LNCaP clone FGC (cell line): Measurements from ENCODE around the gene INTS6L.

ENCODE experiments used
- DNase-seq: peaks from one replicate; pipeline ENCODE4 v3.0.0-alpha.2; 2011; ENCODE audit warnings: low read depth
- H3K4me3 ChIP-seq: 2 replicates; pipeline ENCODE4 v1.5.1; 2011; ENCODE audit warnings: mild to moderate bottlenecking, low read depth, low read length, control low read depth
- TF ChIP-seq, protein P1 (sequence below): IDR thresholded peaks from 2 replicates; pipeline ENCODE4 v1.5.1; 2012; ENCODE audit warnings: mild to moderate bottlenecking; ENCODE audit not compliant: control insufficient read depth, insufficient read depth; ENCODE audit errors: extremely low read depth

INTS6L gene

DNA sequence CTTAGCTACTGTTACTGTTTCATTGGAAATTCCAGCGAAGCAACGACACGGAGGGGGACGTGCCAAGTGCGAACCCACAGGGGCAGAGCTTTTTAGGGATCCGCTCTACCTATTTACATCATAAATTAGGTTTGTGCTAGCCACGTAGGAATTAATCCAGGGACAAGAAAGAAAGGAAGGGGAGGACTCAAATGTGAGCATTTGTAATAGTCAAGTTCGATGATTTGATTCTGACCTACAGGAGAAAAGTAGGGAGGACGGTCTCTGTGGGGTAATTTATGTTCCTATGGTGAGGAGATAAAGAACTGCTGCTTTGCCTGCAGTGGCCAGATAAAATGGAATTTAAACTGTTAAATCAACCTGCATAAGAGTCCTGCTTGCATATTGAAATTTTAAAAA is 1.7 kb downstream of the INTS6L start:
- no peak for DNase-seq
- TF ChIP-seq, protein P1, sequence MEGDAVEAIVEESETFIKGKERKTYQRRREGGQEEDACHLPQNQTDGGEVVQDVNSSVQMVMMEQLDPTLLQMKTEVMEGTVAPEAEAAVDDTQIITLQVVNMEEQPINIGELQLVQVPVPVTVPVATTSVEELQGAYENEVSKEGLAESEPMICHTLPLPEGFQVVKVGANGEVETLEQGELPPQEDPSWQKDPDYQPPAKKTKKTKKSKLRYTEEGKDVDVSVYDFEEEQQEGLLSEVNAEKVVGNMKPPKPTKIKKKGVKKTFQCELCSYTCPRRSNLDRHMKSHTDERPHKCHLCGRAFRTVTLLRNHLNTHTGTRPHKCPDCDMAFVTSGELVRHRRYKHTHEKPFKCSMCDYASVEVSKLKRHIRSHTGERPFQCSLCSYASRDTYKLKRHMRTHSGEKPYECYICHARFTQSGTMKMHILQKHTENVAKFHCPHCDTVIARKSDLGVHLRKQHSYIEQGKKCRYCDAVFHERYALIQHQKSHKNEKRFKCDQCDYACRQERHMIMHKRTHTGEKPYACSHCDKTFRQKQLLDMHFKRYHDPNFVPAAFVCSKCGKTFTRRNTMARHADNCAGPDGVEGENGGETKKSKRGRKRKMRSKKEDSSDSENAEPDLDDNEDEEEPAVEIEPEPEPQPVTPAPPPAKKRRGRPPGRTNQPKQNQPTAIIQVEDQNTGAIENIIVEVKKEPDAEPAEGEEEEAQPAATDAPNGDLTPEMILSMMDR, result no peak
- H3K4me3 ChIP-seq, result peak overlapping the region; percentile 54

DNA sequence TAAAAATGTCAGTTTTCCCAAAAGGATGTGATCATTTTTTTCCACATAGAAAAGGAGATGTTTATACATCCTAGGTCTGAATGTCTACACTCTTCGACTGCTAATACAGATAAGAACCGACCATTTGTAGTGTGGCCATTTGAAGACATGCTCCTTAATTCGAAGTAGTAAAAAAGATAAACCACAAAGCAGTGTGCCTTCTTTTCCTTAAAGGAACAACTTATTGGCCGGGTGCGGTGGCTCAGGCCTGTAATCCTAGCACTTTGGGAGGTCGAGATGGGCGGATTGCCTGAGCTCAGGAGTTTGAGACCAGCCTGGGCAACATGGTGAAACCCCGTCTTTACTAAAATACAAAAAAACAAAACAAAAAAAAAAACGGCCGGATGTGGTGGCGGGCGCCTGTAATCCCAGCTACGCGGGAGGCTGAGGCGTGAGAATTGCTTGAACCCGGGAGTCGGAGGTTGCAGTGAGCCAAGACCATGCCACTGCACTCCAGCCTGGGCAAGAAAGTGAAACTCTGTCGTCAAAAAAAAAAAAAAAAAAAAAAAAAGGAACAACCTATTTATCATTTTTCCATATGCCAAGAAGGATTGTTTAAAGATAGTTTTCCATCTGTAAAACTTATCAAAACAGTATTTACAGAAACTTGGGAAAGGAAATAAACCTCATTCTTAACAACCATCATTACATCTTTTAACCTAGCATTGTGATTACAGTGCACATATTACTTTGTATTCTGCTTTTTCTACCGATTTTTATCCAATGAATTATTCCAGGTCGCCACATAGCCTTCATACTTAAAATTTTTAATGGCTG is 2.6 kb downstream of the INTS6L start:
- DNase-seq, result no peak
- H3K4me3 ChIP-seq, result no peak overlapping the region
- TF ChIP-seq, protein P1, result no peak

DNA sequence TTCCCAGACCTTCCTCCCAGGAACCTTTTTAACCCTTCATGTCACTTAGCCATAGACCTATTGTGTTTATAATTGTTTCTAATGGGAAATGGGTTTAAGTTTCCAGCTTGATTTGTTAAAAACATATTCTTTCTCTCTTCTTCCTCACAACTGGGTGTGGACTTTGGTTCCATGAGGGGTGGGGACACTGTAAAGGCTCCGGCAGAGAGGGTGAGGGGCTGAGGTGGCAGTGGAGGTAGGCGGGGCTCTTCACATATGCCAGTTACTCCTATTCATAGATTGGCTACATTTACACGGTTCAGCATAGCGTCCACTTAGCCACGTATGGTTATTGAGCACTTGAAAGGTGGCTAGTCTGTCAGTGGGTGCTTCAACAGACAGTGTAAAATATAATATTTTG is 7.8 kb downstream of the INTS6L start:
- DNase-seq, result no peak
- H3K4me3 ChIP-seq, result no peak overlapping the region
- TF ChIP-seq, protein P1, result no peak

DNA sequence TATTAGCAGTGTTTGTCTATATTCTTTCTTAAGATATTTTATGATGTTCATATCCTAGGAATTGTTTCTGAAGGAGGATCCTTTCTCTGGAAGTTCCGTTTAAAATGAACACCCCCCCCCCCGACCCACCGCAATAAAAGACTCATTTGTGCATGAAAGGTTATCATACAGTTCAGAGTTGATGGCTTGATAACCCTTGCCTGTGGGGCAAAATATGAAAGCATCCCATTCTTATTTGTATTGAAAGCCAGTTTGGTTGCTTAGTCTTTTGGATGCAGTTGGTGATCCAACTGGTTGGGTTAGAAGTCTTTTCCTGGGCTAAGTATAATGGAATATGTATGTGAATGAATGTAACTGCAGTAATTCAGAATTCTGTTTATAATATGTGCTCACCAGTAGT is 8.3 kb downstream of the INTS6L start:
- no peak overlapping the region for H3K4me3 ChIP-seq
- no peak for DNase-seq
- TF ChIP-seq, protein P1, result no peak

DNA sequence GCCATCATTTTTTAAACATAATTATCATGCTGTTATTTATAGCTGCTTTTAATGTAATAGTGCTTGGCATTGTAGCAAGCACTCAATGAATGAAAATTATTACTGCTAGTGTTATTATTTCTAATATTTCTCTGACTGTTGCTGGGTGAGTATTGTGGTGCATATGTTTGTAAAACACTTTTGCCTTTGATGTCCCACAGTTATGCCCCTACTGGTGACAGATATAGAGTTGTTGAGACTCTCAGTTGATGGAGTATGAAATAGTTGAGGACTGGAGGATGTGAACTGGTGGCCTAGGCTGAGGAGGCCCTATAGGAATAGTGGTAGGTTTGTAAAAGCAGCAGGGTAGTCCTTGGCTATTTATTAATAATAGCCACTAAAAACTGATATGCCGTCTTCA is 9.6 kb downstream of the INTS6L start:
- H3K4me3 ChIP-seq, result no peak overlapping the region
- no peak for DNase-seq
- TF ChIP-seq, protein P1, result no peak

DNA sequence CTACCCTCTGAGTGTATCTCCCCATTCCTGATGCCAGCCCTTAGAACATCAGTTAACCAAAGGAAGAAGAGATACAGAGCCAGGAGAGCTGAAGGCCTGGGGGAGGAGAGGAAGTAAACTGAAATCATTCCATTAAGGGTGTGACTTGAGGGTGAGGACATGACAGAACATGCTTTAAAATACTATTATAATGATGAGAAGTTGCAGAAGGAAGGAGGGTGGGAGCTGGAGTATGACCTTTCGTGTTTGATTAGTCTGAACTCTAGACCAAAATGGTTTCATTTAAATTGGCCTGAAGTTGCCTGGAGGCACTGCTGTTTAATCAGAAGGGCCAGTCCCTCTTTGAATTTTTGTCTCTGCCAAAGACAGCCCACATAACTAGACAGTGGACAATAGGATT is 11.4 kb downstream of the INTS6L start:
- no peak overlapping the region for H3K4me3 ChIP-seq
- no peak for DNase-seq
- TF ChIP-seq, protein P1, result no peak
